HG03432 (cell line): Measurements from ENCODE around the gene ZSCAN12.
A peak's percentile ranks its signal among the peaks of the same experiment; 100 is the strongest.
"Not testable (repeated sequence)": the region's sequence is repeated elsewhere in the genome, so short reads cannot be mapped to it uniquely, and the experiment has no call there.

Source experiments
- ATAC-seq: cut with Tn5 transposase; IDR thresholded peaks from one replicate; pipeline ENCODE4 v1.9.1; 2021; ENCODE audit warnings: mild to moderate bottlenecking, moderate library complexity; ENCODE audit not compliant: unreplicated experiment

The ZSCAN12 gene

DNA sequence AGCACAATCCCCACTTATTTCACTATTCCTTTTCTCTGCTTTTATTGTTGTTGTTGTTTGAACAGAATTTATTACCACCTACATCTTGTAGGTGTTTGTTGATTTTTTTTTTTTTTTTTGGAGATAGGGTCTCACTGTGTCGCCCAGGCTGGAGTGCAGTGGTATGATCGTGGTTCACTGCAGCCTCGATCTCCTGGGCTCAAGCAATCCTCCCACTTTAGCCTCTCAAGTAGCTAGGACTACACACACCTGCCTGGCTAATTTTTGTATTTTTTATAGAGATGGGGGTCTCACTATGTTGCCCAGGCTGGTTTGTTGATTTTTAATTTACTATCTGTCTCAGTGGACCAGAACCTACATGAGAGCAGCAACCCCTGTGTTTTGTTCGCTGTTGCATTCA, 3.6 kb downstream of the ZSCAN12 start:
- ATAC-seq: no peak

DNA sequence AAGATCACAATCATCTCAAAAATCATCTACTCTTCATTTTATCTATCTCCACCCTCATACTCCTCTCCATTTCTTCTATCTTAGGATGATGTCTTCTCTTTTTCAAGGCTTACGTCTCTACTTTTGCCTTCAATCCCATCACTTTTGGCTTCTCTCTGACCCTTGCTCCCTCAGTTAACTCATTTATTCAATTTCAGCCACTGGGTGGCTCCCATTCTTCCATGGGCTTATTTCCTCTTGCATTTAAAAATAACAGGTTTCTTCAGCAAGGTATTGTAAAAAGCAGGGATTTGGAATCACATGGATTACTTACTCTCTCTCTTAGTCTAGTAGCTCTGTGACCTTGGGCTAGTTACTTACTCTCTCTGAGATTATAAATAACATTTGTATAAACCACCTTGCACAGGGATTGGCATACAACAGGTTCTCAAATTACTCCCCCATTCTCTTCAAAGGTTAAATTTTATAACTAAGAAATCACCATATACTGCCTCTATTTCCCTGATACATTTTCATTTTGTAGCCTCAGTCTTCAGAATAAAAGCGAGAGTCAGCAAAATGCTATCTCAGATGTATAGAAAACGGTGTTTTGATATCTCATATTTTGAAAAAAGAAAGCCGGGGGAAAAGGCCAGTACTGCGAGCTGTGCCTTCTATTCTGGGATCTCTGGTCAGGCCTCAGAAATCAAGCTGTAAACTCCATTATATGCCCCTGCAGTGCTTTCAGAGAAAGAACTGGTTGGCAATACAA, 5.5 kb downstream of the ZSCAN12 start:
- no peak for ATAC-seq

GRCh38 chr6:28390688-28391087, 8.9 kb downstream of the ZSCAN12 start:
- ATAC-seq: no peak

GRCh38 chr6:28384143-28384533, 15.4 kb downstream of the ZSCAN12 start:
- ATAC-seq: no peak

DNA sequence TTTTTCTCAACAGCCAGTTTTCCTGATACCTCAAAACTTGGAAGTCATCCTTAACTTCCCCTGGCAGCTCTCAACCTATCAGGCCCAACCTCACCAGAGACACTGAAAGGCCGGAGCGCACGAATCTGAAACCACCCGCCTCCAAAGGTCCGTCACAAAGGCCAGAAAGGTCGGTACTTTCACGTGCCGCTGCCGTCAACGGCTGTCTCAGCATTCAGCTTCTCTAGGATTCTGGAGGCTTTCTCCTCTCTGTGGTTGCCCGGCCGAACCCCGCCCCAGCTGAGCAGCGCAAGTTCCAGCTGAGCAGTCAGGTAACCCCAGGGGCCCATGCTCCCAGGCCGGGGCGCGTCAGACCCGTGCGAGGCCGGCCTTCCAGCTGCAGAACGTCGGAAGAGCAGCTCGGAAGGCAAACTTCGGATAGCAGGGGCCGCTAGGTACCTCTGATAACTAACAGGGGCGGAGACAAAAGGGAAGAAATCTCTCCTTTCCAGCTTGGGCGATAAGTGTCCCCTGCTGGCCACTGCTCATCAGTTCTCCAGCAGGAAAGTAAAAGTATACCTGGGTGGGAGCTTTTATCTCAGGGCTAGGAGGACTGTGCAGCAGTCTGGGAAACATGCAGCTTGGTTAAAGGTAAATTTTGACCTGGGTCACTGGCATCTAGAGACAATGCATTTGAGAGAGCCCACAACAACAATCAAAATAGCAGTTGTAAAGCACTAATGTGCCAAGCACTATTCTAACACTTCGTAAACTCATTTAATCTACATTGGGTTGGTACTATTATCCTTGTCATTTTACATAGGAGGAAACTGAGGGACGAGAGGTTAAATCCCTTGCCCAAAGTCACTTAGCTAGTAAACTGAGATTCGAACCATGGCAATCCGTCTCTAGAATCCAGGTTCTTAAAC, 16.1 kb downstream of the ZSCAN12 start:
- peak; percentile 98 for ATAC-seq

DNA sequence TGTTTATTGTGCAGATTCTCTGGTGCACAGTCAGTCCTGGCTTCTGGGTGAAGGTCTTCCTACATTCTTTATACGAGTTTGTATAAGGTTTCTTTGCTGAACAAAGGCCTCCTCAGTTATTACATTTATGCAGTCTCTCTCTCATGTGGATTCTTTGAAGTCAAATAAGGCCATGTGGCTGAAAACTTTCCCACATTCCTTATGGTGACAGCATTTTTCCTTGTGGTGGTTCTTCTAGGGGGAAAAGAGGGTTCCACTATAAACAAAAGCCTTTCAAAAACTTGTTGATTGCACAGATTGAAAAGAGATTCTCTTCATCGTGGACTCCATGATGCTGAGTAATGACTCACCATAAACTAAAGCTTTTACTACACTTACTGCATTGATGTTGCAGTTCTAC, 19.2 kb downstream of the ZSCAN12 start:
- ATAC-seq: no peak

- no peak for ATAC-seq
These were observed 20.9 kb downstream of the ZSCAN12 start for GRCh38 chr6:28378644-28379043.

DNA sequence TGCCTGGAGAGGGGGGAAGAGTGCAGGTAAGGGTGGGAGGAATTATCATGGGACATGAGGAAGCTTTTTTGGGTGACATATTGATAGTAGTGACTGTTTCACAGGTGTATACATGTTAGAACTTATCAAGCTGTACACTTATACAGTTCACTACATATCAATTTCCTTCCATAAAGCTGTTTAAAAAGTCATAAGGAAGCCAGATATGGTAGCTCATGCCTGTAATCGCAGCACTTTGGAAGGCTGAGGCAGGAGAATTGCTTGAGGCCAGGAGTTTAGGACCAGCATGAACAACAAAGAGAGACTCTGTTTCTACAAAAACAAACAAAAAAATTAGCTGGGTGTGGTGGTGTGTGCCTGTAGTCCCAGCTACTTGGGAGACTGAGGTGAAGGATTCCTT, 21.7 kb downstream of the ZSCAN12 start:
- no peak for ATAC-seq

- ATAC-seq: no peak
These were observed 25.6 kb downstream of the ZSCAN12 start for GRCh38 chr6:28373925-28374324.

DNA sequence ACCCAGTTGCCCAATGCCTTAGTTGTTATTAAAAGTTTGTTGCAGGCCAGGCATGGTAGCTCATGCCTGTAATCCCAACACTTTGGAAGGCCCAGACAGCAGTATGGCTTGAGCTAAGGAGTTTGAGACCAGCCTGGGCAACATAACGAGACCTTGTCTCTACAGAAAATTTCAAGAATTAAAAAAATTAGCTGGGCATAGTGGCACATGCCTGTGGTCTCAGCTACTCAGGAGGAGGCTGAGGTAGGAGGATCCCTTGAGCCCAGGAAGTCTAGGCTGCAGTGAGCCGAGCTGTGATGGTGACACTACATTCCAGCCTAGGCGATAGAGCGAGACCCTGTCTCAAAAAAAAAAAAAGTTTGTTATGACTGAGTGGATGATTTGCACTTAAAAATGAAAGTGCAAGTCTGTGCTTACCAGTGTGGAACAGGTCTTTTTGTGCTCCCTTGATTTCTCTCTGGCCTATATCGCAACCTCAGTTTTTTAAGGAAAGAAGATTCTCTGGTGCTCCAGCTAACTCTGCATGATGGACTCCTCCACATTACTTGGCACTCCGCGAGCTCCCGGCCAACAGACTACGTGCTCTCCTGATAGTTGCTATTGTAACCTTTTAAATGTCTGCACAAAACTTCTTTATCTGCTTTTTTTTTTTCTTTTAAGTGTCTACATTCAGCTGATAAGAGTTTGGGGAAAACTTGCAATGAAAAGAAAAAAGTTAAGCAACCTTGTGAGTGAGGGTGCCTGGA, 27.7 kb downstream of the ZSCAN12 start:
- ATAC-seq: peak; percentile 67

DNA sequence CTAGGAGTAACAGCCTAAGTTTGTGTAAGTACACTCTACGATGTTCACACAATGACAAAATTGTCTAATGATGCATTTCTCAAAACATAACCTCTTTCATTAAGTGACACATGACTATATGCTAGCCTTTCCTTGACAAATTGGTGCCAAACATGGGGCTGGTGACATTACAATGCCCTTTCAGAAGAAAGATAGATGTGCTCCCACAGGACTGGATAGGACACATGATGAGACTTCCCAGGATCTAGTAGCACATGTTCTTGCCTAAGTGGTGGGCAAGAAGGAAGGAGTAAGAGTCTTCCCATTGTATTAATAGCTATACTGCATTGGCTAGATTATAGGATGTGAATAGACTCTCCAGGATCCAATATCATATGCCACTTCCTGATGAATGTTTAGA, 28.3 kb downstream of the ZSCAN12 start:
- no peak for ATAC-seq

DNA sequence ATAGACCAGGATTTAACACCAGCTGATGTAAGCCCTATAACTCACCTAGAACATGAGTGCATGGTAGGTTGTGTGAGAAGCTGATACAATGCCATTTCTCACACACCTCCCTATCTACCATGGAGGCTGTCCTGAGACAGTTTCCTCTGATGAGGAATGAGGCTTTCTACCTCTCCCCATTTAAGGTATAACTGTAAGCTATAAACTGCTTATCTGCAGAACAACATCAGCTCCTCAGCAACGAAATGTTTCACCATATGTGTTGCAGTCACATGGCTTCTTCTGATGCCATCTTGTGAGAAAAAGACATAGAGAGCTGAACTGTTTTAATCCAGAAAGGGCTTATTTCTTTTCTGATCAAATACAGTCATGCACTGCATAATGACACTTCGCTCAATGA, 29.1 kb downstream of the ZSCAN12 start:
- ATAC-seq: no peak

DNA sequence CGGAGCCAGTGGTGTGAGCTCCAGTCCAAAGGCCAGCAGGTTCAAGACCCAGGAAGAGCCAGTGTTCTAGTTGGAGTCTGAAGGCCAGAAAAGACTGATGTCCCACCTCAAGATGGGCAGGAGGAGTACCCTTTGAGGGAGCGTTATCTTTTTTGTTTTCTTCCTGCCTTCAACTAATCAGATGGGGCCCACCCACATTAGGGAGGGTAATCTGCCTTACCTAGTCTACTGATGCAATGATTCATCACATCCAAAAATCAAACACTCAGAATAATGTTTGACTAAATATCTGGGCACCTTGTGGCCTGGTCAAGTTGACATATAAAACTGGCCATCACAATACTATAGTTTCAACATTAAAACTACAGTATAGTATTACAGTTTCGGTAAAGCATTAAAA, 30.1 kb downstream of the ZSCAN12 start:
- ATAC-seq: no peak

DNA sequence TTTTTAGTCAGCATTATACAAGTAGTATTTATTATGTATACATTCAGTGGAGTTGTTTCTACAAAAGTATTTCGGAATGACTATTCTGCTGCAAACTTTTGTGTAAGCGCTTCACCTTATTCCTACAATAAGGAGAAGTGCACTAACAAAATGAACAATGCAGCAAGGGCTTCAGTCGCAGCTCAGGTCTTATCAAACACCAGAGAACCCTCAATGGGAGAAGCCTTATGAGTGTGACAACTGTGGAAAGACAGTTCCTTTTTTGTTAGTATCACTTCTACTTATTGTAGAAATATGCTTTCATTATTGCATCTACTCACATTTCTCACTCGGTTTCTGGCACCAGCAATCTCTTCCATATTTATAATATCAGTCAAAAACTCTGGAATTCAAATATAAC, 31.0 kb downstream of the ZSCAN12 start:
- no peak for ATAC-seq

DNA sequence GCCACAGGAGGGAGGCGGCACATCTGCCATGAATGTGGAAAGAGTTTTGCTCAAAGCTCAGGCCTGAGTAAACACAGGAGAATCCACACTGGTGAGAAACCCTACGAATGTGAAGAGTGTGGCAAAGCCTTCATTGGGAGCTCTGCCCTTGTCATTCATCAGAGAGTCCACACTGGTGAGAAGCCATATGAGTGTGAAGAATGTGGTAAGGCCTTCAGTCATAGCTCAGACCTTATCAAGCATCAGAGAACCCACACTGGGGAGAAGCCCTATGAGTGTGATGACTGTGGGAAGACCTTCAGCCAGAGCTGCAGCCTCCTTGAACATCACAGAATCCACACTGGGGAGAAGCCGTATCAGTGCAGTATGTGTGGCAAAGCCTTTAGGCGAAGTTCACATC, 34.0 kb downstream of the ZSCAN12 start:
- not testable (repeated sequence) for ATAC-seq

GRCh38 chr6:28360961-28361360, 38.6 kb downstream of the ZSCAN12 start:
- ATAC-seq: no peak

GRCh38 chr6:28359562-28359961, 40.0 kb downstream of the ZSCAN12 start:
- not testable (repeated sequence) for ATAC-seq

GRCh38 chr6:28357036-28357435, 42.5 kb downstream of the ZSCAN12 start:
- ATAC-seq: no peak

DNA sequence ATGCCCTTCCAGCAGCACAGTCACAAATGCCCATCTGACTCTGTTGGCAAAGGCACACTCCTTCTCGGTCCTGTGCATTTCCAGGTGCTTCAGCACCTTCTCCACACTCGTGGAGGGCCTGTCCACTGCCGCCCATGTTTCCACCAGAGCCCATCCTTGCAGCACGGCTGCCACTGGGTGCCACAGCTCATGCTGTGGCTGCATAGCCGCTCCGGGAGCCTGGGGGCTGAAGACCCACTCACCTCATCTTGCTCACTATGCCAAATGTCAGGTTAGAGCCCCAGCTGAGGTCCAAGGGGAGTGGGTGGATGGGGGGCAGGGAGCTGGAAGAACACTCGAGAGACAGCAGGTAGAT, 42.9 kb downstream of the ZSCAN12 start:
- no peak for ATAC-seq

- peak; percentile 77 for ATAC-seq
These were observed 43.5 kb downstream of the ZSCAN12 start for GRCh38 chr6:28355743-28356665.
